Neuronal stem cell (in vitro differentiated cells): ENCODE results near the gene C16orf95.

ENCODE experiments used
- DNase-seq: peaks from one replicate; pipeline ENCODE4 v3.0.0-alpha.2; 2013; ENCODE audit warnings: low spot score
- H2AFZ ChIP-seq: one replicate; pipeline ENCODE4 v1.6.1; 2013; ENCODE audit warnings: mild to moderate bottlenecking, low read length, inconsistent platforms
- H2AK5ac ChIP-seq: 2 replicates; pipeline ENCODE4 v1.6.1; 2013; ENCODE audit warnings: low read depth, mild to moderate bottlenecking, inconsistent platforms, low read length, moderate library complexity, mixed read lengths
- H2BK120ac ChIP-seq: 2 replicates; pipeline ENCODE4 v1.6.1; 2013; ENCODE audit warnings: low read depth, mild to moderate bottlenecking, inconsistent platforms, low read length, moderate library complexity, mixed read lengths
- H2BK12ac ChIP-seq: one replicate; pipeline ENCODE4 v1.6.1; 2013; ENCODE audit warnings: low read length, inconsistent platforms
- H2BK15ac ChIP-seq: 2 replicates; pipeline ENCODE4 v1.6.1; 2013; ENCODE audit warnings: mild to moderate bottlenecking, low read length, inconsistent platforms, mixed read lengths
- H2BK5ac ChIP-seq: one replicate; pipeline ENCODE4 v1.6.1; 2013; ENCODE audit warnings: inconsistent platforms, mild to moderate bottlenecking, low read length, moderate library complexity
- H3K14ac ChIP-seq: one replicate; pipeline ENCODE4 v1.6.1; 2013; ENCODE audit warnings: low read length, inconsistent platforms
- H3K18ac ChIP-seq: 2 replicates; pipeline ENCODE4 v1.6.1; 2013; ENCODE audit warnings: low read length, inconsistent platforms
- H3K23ac ChIP-seq: 2 replicates; pipeline ENCODE4 v1.6.1; 2013; ENCODE audit warnings: low read depth, mild to moderate bottlenecking, mixed read lengths, low read length, inconsistent platforms; ENCODE audit not compliant: poor library complexity
- H3K27ac ChIP-seq: replicated peaks from 3 replicates; pipeline ENCODE4 v1.5.1; 2013; ENCODE audit warnings: low read length, inconsistent platforms
- H3K27me3 ChIP-seq, 3 experiments: 2 replicates each; pipeline ENCODE4 v1.6.1; 2013; ENCODE audit warnings: low read length in 3 of 3, mild to moderate bottlenecking in 2 of 3, inconsistent platforms in 1 of 3, low read depth in 1 of 3, mixed read lengths in 1 of 3, moderate library complexity in 1 of 3; ENCODE audit not compliant: control insufficient read depth in 3 of 3, insufficient read depth in 3 of 3
- H3K36me3 ChIP-seq, 2 donors: replicated peaks in 1 of 2; 2 replicates each; pipeline ENCODE4 v1.6.1; 2013; ENCODE audit warnings: low read length in 2 of 2; ENCODE audit not compliant: control insufficient read depth in 2 of 2, insufficient read depth in 2 of 2
- H3K4ac ChIP-seq: 2 replicates; pipeline ENCODE4 v1.6.1; 2013; ENCODE audit warnings: inconsistent platforms, mild to moderate bottlenecking, low read length, moderate library complexity
- H3K4me1 ChIP-seq, 2 donors: 1 replicate in 1 of 2; 2 replicates in 1 of 2; pipeline ENCODE4 v1.6.1; 2013; ENCODE audit warnings: low read length in 2 of 2, low read depth in 1 of 2; ENCODE audit not compliant: control insufficient read depth in 2 of 2, insufficient read depth in 1 of 2
- H3K4me2 ChIP-seq: one replicate; pipeline ENCODE4 v1.6.1; 2013; ENCODE audit warnings: mild to moderate bottlenecking, low read length, inconsistent platforms; ENCODE audit not compliant: insufficient read depth, poor library complexity, severe bottlenecking
- H3K4me3 ChIP-seq, 2 donors: 2 replicates each; pipeline ENCODE4 v1.5.1; 2013; ENCODE audit warnings: low read length in 2 of 2, mild to moderate bottlenecking in 2 of 2, inconsistent platforms in 1 of 2, moderate library complexity in 1 of 2
- H3K79me1 ChIP-seq: one replicate; pipeline ENCODE4 v1.6.1; 2013; ENCODE audit warnings: low read depth, mild to moderate bottlenecking, inconsistent platforms, low read length, moderate library complexity
- H3K9ac ChIP-seq: one replicate; pipeline ENCODE4 v1.6.1; 2013; ENCODE audit warnings: mild to moderate bottlenecking, low read depth, low read length, inconsistent platforms; ENCODE audit not compliant: poor library complexity
- H3K9me3 ChIP-seq, 2 donors: replicated peaks in 1 of 2; 2 replicates each; pipeline versions ENCODE3 to v1.6.1; 2013; ENCODE audit warnings: low read length in 2 of 2, mild to moderate bottlenecking in 2 of 2, inconsistent platforms in 1 of 2, low read depth in 1 of 2, mixed read lengths in 1 of 2, moderate library complexity in 1 of 2; ENCODE audit not compliant: control insufficient read depth in 2 of 2, insufficient read depth in 1 of 2
- H4K8ac ChIP-seq: one replicate; pipeline ENCODE4 v1.6.1; 2013; ENCODE audit warnings: low read depth, mild to moderate bottlenecking, inconsistent platforms, low read length, moderate library complexity
- H4K91ac ChIP-seq: one replicate; pipeline ENCODE4 v1.6.1; 2013; ENCODE audit warnings: low read length, low read depth, mild to moderate bottlenecking, inconsistent platforms; ENCODE audit not compliant: poor library complexity
- WGBS, 2 donors: extraction: QIAGEN DNeasy Blood & Tissue Kit; methylation state at CpG; one replicate each; pipeline ENCODE4 v1.1.7; 2013; ENCODE audit warnings: missing lambda C conversion rate in 2 of 2, mixed read lengths in 1 of 2; ENCODE audit not compliant: insufficient read length in 2 of 2, insufficient replicate concordance in 1 of 2; ENCODE audit errors: extremely low coverage in 2 of 2; 5-methylcytosine and 5-hydroxymethylcytosine counted together

Gene C16orf95

DNA sequence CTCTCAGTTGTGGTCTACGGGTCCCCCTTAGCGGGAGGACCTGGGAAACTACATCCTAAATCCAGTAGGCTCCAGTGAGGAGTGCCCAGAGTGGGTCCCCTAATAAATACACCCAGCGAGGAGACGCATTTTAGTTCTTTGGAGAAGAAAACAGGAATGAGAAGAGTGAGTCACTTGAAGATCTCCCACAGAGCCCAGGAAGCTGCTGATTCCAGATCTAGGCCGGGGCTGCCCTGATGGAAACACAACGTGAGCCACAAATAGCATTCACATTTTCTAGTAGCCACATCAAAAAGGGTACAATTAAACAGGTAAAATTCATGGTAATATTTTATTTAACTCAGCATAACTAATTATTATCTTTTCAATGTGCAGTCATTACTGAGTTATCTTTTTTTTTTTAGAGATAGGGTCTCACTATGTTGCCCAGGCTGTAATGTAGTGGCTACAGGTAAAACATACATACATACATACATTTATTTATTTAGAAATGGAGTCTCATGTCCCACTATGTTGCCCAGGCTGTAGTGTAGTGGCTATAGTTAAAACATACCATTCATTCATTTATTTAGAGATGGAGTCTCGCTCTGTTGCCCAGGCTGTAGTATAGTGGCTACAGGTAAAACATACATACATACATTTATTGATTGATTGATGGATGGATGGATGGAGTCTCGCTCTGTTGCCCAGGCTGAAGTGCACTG is 44.9 kb upstream of the C16orf95 start:
- WGBS, 2 donors = no CpG with 5 or more reads among the region's 8 CpGs
- H3K18ac ChIP-seq = no peak overlapping the region

DNA sequence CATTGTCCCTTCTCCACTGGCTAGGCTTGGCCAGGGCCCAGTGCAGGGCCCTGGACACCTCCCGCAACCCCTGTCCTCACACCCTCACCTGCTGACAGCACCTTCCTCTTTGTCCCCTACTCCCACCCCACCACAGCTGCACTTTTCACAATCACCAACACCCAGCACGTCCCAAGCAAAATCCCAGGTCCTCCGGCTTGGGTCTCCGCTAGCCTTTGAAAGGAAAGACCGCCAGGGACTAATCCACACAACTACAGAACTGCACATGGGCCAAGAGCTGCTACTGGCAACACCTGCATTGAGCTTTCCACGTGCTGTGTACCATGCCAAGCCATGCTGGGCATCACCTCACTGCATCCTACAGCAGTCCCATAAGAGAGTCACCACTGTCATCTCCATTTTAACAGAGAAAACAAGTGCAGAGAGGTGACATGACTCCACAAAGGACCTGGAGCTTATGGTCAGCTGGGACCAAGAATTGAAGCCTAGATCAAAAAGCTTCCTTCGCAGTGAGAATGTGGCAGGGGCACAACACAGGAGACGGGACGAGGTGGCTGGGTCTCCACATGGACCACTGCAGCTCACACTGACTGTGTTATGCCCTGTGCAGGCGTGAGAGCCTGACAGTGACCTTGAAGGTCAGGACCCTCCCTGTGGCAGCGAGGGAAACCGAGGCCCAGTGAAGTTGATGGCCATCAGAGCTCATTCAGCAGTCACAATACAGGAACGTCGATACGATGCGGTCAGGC is 43.8 kb upstream of the C16orf95 start:
- no peak overlapping the region for H4K91ac ChIP-seq
- no peak overlapping the region for H2BK15ac ChIP-seq
- no peak overlapping the region for H2AFZ ChIP-seq
- H3K27ac ChIP-seq = no peak overlapping the region
- peaks cover 13 to 60% of the 10 kb centered on the region in 2 donors for H3K36me3 ChIP-seq
- H3K79me1 ChIP-seq = peaks cover 8% of the 10 kb centered on the region
- no peak overlapping the region for H3K4me3 ChIP-seq
- no peak overlapping the region for H4K8ac ChIP-seq
- no peak overlapping the region for H3K18ac ChIP-seq
- no peak overlapping the region for H3K9ac ChIP-seq
- H2AK5ac ChIP-seq = peak overlapping the region; percentile 13
- H2BK120ac ChIP-seq = no peak overlapping the region
- peak overlapping the region; percentile 29 for H3K23ac ChIP-seq
- no peak for DNase-seq
- H3K27me3 ChIP-seq = no peaks in the 10 kb centered on the region
- no CpG with 5 or more reads among the region's 16 CpGs for WGBS, 2 donors
- peaks cover 4 to 10% of the 10 kb centered on the region in 2 donors for H3K9me3 ChIP-seq
- H3K4me2 ChIP-seq = no peak overlapping the region
- no peak overlapping the region for H3K4ac ChIP-seq
- H3K14ac ChIP-seq = no peak overlapping the region
- H3K4me1 ChIP-seq = peaks cover 6 to 9% of the 10 kb centered on the region in 2 donors
- H2BK12ac ChIP-seq = no peak overlapping the region
- no peak overlapping the region for H2BK5ac ChIP-seq

More for the DNA sequence above, 44.9 kb upstream of the C16orf95 start:
- Histone ChIP-seq H3K4me1 (peaks cover 3% of the 10 kb centered on the region in 2 donors), H2AFZ (no peak overlapping the region), H4K8ac (no peak overlapping the region), H2BK12ac (no peak overlapping the region), H2BK120ac (no peak overlapping the region), H4K91ac (no peak overlapping the region), H3K36me3 (peaks cover 15 to 59% of the 10 kb centered on the region in 2 donors), H3K79me1 (peaks cover 8% of the 10 kb centered on the region), H3K27ac (no peak overlapping the region), H3K4me3 (no peak overlapping the region), H3K9ac (no peak overlapping the region), H3K23ac (no peak overlapping the region), H3K9me3 (peaks cover 4 to 10% of the 10 kb centered on the region in 2 donors), H3K14ac (no peak overlapping the region), H2BK5ac (no peak overlapping the region), H3K4ac (no peak overlapping the region), H2BK15ac (no peak overlapping the region), H2AK5ac (no peak overlapping the region), H3K4me2 (no peak overlapping the region), H3K27me3 (no peaks in the 10 kb centered on the region)
- no peak for DNase-seq

DNA sequence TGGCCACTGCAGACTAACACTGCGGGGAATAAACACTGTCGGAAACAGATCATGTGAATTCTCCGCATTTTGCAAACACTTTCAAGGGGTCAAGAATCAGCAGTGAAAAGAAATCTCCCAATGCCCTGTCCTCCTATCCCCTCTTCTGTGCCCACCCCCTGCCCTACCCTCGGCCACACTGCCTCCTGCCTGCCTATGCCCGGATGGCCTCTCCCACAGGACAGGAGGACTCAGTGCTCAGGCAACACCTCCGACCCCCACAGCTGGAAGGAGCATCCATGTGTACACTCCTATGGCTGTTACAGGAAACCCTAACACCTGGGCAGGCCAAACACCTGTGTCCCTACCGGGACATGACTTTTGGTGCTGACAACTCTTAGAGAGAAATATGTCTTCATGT is 41.9 kb upstream of the C16orf95 start:
- Histone ChIP-seq H3K9ac (no peak overlapping the region), H3K27ac (no peak overlapping the region), H3K4ac (no peak overlapping the region), H3K4me1 (peaks cover 10 to 12% of the 10 kb centered on the region in 2 donors), H3K79me1 (peaks cover 5% of the 10 kb centered on the region), H2BK120ac (no peak overlapping the region), H3K36me3 (peaks cover 13 to 59% of the 10 kb centered on the region in 2 donors), H4K8ac (no peak overlapping the region), H3K4me3 (no peak overlapping the region), H2AFZ (no peak overlapping the region), H3K23ac (no peak overlapping the region), H3K4me2 (no peak overlapping the region), H2BK5ac (no peak overlapping the region), H2BK12ac (no peak overlapping the region), H3K27me3 (no peaks in the 10 kb centered on the region), H3K14ac (no peak overlapping the region), H3K18ac (no peak overlapping the region), H2AK5ac (no peak overlapping the region), H4K91ac (no peak overlapping the region), H3K9me3 (peaks cover 4 to 10% of the 10 kb centered on the region in 2 donors), H2BK15ac (no peak overlapping the region)
- no CpG with 5 or more reads among the region's 7 CpGs for WGBS, 2 donors
- DNase-seq = no peak

DNA sequence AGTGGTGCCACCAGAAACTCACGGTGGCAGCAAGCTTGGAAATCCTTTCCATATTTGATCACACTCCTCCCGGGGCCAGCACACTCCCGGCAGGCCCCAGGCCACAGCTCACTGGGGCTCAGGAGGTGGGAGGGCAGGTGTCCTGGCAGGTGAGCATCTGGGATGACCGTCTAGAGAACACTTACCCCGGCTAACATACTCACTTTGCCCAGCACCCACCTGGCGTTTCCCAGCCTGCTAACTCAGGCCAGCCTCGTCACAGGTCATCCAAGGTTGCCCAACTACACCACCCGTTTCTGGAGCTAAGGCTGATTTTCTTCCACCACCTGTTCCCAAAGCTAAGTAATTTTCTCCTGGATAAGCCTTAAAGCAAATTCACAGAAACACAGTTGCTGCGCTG is 41.5 kb upstream of the C16orf95 start:
- Histone ChIP-seq H2BK15ac (no peak overlapping the region), H3K14ac (no peak overlapping the region), H2BK5ac (no peak overlapping the region), H3K27ac (no peak overlapping the region), H3K79me1 (peaks cover 5% of the 10 kb centered on the region), H3K4me1 (peaks cover 9 to 10% of the 10 kb centered on the region in 2 donors), H3K9ac (no peak overlapping the region), H3K4ac (no peak overlapping the region), H2BK12ac (no peak overlapping the region), H3K4me3 (peak overlapping the region in 1 of 2 donors; percentile 48), H3K9me3 (peaks cover 4 to 10% of the 10 kb centered on the region in 2 donors), H3K36me3 (peaks cover 13 to 56% of the 10 kb centered on the region in 2 donors), H4K8ac (no peak overlapping the region), H2BK120ac (no peak overlapping the region), H3K4me2 (no peak overlapping the region), H2AFZ (no peak overlapping the region), H2AK5ac (no peak overlapping the region), H3K18ac (no peak overlapping the region), H3K27me3 (no peaks in the 10 kb centered on the region), H4K91ac (no peak overlapping the region), H3K23ac (no peak overlapping the region)
- no CpG with 5 or more reads among the region's 9 CpGs for WGBS, 2 donors
- DNase-seq = no peak
